ENCODE results near the gene STBD1. TPM values are rescaled to one million over a fixed set of nuclear protein-coding genes. Genes with fewer than 3 reads are reported as not detected.

The STBD1 gene
- total and polyA plus RNA-seq, 9 of the 15 experiments (the other 6 are each of a cell fraction or from before 2014, with no cell fraction given): 0.08 to 0.64 (median 0.27) TPM; not detected in 2

GRCh38 chr4:76292730-76293129 lies 13.8 kb upstream of the STBD1 start:
- Histone ChIP-seq H3K36me3 (ENCODE audit: control insufficient read depth, insufficient read depth, low read length) (no peaks in the 10 kb centered on the region), H3K9me3 (replicated peaks; ENCODE audit: control insufficient read depth, insufficient read depth, low read depth, low read length) (peaks cover 5% of the 10 kb centered on the region; the same call in 1 of the 2 replicates), H3K9ac (ENCODE audit: insufficient read depth in 1 of 2, low read depth in 2 of 2, low read length in 2 of 2) (no peak overlapping the region), H3K9me1 (ENCODE audit: control insufficient read depth, insufficient read depth, low read length) (no peaks in the 10 kb centered on the region), H3K4me1 (replicated peaks in 1 of 2; ENCODE audit: control insufficient read depth in 2 of 2, insufficient read depth in 2 of 2, low read length in 2 of 2) (peaks cover 0 to 11% of the 10 kb centered on the region in 2 experiments; a peak in 3 of 5 replicates), H3K27ac (ENCODE audit: extremely low read depth, low read depth, low read length) (no peak overlapping the region), H3K4me2 (ENCODE audit: insufficient read depth, low read length) (no peak overlapping the region), H3K27me3 (ENCODE audit: control insufficient read depth in 2 of 2, insufficient read depth in 2 of 2, low read length in 2 of 2) (no peaks in the 10 kb centered on the region), H2AFZ (ENCODE audit: low read depth, low read length) (no peak overlapping the region), H3K4me3 (no peak overlapping the region), H3K79me2 (ENCODE audit: control insufficient read depth, insufficient read depth, low read length) (no peaks in the 10 kb centered on the region), H4K20me1 (replicated peaks; ENCODE audit: control insufficient read depth, insufficient read depth, low read length) (no peaks in the 10 kb centered on the region)
- no TSS peak for BruUV-seq (replicated peaks)
- FAIRE-seq (no peak), DNase-seq (ENCODE audit: extremely low read depth in 1 of 4, low spot score in 3 of 4) (no peak), ATAC-seq (no peak)
- TF ChIP-seq ZBTB8A (IDR thresholded peaks at IDR 0.05; ENCODE audit: partially characterized antibody) (no peak), NR3C1 (CRISPR knock-in tag; IDR thresholded peaks at IDR 0.05) (no peak), CREB1 (IDR thresholded peaks at IDR 0.05) (no peak), CREB1 (CRISPR knock-in tag; IDR thresholded peaks at IDR 0.05) (no peak), CEBPZ (IDR thresholded peaks at IDR 0.05; ENCODE audit: borderline replicate concordance, low read depth, low read length) (no peak), ZNF398 (CRISPR knock-in tag; IDR thresholded peaks at IDR 0.05) (no peak), XRCC4 (IDR thresholded peaks at IDR 0.05; ENCODE audit: extremely low read depth, insufficient read depth, insufficient read length) (no peak), HNRNPLL (IDR thresholded peaks at IDR 0.05; ENCODE audit: low read depth, low read length, poor library complexity, severe bottlenecking) (no peak), ARHGAP35 (IDR thresholded peaks at IDR 0.05; ENCODE audit: partially characterized antibody) (no peak), CHD2 (IDR thresholded peaks at IDR 0.05; ENCODE audit: low read depth, low read length) (no peak), TGIF2 (CRISPR knock-in tag; IDR thresholded peaks at IDR 0.05) (no peak), E2F6 (IDR thresholded peaks at IDR 0.05; ENCODE audit: borderline replicate concordance in 1 of 2, extremely low read depth in 1 of 2, insufficient read depth in 1 of 2, insufficient read length in 1 of 2, low read depth in 1 of 2, low read length in 1 of 2, poor library complexity in 1 of 2, severe bottlenecking in 1 of 2) (no peak)
- 56% methylated on average over 3 of the region's 3 CpGs for WGBS (ENCODE audit: insufficient coverage, low coverage, missing lambda C conversion rate)
- POLR2A ChIA-PET: no interaction called here
- CTCF ChIA-PET (ENCODE audit: low intra/inter-chr PET ratio): no interaction called here
- in situ Hi-C loops (cut with MboI): no loop called here
- intact Hi-C loops (cut with micrococcal nuclease): no loop called here
